Stomach (tissue), 9 donors: ENCODE measurements around the gene ARAP2. TPM values are rescaled to one million over a fixed set of nuclear protein-coding genes. Genes with fewer than 3 reads are reported as not detected.
A peak's percentile ranks its signal among the peaks of the same experiment; 100 is the strongest.

Experiments used
- DNase-seq, 2 donors: peaks; one replicate each; pipeline versions ENCODE4 v3.0.0 to v3.0.0-alpha.2; 2013 to 2019
- H3K27ac ChIP-seq, 5 donors: fragments of 200-600 bp in 4 of 5; sonication (generic) in 4 of 5; one replicate each; pipeline ENCODE4 v1.5.1; 2013 to 2019; ENCODE audit warnings: mild to moderate bottlenecking in 1 of 5, moderate library complexity in 1 of 5
- H3K27me3 ChIP-seq, 3 donors: fragments of 200-600 bp; sonication (generic); one replicate each; pipeline ENCODE4 v1.5.1; 2017 to 2019; ENCODE audit warnings: mixed run types in 1 of 3
- H3K36me3 ChIP-seq, 4 donors: fragments of 200-600 bp; sonication (generic); 1 replicate in 3 of 4; 2 replicates in 1 of 4; pipeline ENCODE4 v1.5.1; 2016 to 2019
- H3K4me1 ChIP-seq, 4 donors: fragments of 200-600 bp; sonication (generic); one replicate each; pipeline ENCODE4 v1.5.1; 2016 to 2019
- H3K4me3 ChIP-seq, 4 donors: fragments of 200-600 bp; sonication (generic) in 3 of 4; one replicate each; pipeline ENCODE4 v1.5.1; 2016 to 2019; ENCODE audit warnings: mild to moderate bottlenecking in 1 of 4
- H3K9me3 ChIP-seq, 4 donors: fragments of 200-600 bp; sonication (generic); one replicate each; pipeline ENCODE4 v1.5.1; 2016 to 2019
- CTCF ChIP-seq, 7 experiments: fragments of 450-650 bp in 4 of 7; fragments of 200-600 bp in 3 of 7; sonication (generic) in 3 of 7; IDR thresholded peaks; one replicate each; pipeline ENCODE4 v1.5.1; 2016 to 2019; ENCODE audit warnings: antibody characterized with exemption in 7 of 7, control low read depth in 2 of 7, mild to moderate bottlenecking in 1 of 7
- EP300 ChIP-seq: sonication (generic); formaldehyde crosslinking; IDR thresholded peaks from one replicate; pipeline ENCODE4 v1.6.1; 2017; ENCODE audit warnings: antibody characterized with exemption
- POLR2A ChIP-seq, 4 donors: fragments of 450-650 bp; IDR thresholded peaks; one replicate each; pipeline ENCODE4 v1.6.1; 2016; ENCODE audit warnings: antibody characterized with exemption in 4 of 4, control low read depth in 2 of 4, mild to moderate bottlenecking in 1 of 4, moderate library complexity in 1 of 4
- POLR2AphosphoS5 ChIP-seq, 3 donors: sonication (generic); formaldehyde crosslinking; IDR thresholded peaks; one replicate each; pipeline ENCODE4 v1.6.1; 2016; ENCODE audit warnings: antibody characterized with exemption in 3 of 3
- WGBS, 5 donors: extraction: QIAGEN DNeasy Blood & Tissue Kit in 3 of 5; methylation state at CpG; one replicate each; pipeline versions ENCODE4 v1.1.5 to v1.1.7; 2013 to 2018; 5-methylcytosine and 5-hydroxymethylcytosine counted together
- intact Hi-C: fragments of 100-400 bp; cut with DNase I; formaldehyde crosslinking; loops from one replicate; pipeline ENCODE4 v1.15.1; 2023; ENCODE audit warnings: low total_unique reads
- polyA plus RNA-seq, 3 donors: library from polyadenylated mRNA; stranded (reverse); fragments of 200-250 nt; gene quantifications; one replicate each; pipeline ENCODE4 v1.2.3, GENCODE V29; 2013
- total RNA-seq, 5 donors: library from RNA; depleted of rRNA; stranded (reverse); fragments of >200 nt; gene quantifications; one replicate each; pipeline versions ENCODE4 v1.1.0 to v1.2.3, GENCODE V29; 2014 to 2016
- donor health status: healthy with polysubstance abuse.
- donor health status: Bipolar disorder and iron deficiency.
- donor health status: healthy.

Gene ARAP2
- total and polyA plus RNA-seq, 8 donors = 2.2 to 69.4 (median 19.1) TPM

- Histone ChIP-seq H3K27ac (no peak overlapping the region), H3K36me3 (no peaks in the 10 kb centered on the region), H3K27me3 (no peaks in the 10 kb centered on the region), H3K4me3 (no peak overlapping the region), H3K4me1 (no peaks in the 10 kb centered on the region), H3K9me3 (no peaks in the 10 kb centered on the region)
- WGBS, 5 donors = 50 to 74% (median 56%) methylated on average over 2 of the region's 2 CpGs
- no peak for DNase-seq
- intact Hi-C loops = no loop called here
- TF ChIP-seq EP300 = no peak
- no peak for TF ChIP-seq POLR2AphosphoS5 (IDR thresholded peaks at IDR 0.05)
- no peak for TF ChIP-seq CTCF (IDR thresholded peaks at IDR 0.05)
- TF ChIP-seq POLR2A (IDR thresholded peaks at IDR 0.05) = no peak
These were observed 44.6 kb upstream of the ARAP2 start for GRCh38 chr4:36288731-36289426.

GRCh38 chr4:36286481-36286871 lies 42.2 kb upstream of the ARAP2 start:
- no peaks in the 10 kb centered on the region for H3K36me3 ChIP-seq
- no peaks in the 10 kb centered on the region for H3K27me3 ChIP-seq
- H3K4me3 ChIP-seq = no peak overlapping the region
- H3K4me1 ChIP-seq = no peaks in the 10 kb centered on the region
- no peaks in the 10 kb centered on the region for H3K9me3 ChIP-seq
- TF ChIP-seq EP300 (no peak), POLR2AphosphoS5 (IDR thresholded peaks at IDR 0.05) (no peak), CTCF (IDR thresholded peaks at IDR 0.05) (no peak), POLR2A (IDR thresholded peaks at IDR 0.05) (no peak)
- intact Hi-C loops = no loop called here
- H3K27ac ChIP-seq = peak overlapping the region in 1 of 5 donors; percentile 29
- WGBS, 5 donors = 77 to 87% (median 84%) methylated on average over 4 of the region's 4 CpGs
- DNase-seq = no peak

GRCh38 chr4:36285784-36286480 lies 41.6 kb upstream of the ARAP2 start:
- WGBS, 5 donors = 68 to 80% (median 78%) methylated on average over 6 of the region's 6 CpGs
- peak in 1 of 2 donors; percentile 51 for DNase-seq
- H3K4me3 ChIP-seq = no peak overlapping the region

More at GRCh38 chr4:36285784-36286480, 41.6 kb upstream of the ARAP2 start:
- no peaks in the 10 kb centered on the region for H3K9me3 ChIP-seq
- H3K4me1 ChIP-seq = no peaks in the 10 kb centered on the region
- intact Hi-C loops = no loop called here
- H3K36me3 ChIP-seq = no peaks in the 10 kb centered on the region
- H3K27me3 ChIP-seq = no peaks in the 10 kb centered on the region
- H3K27ac ChIP-seq = peak overlapping the region in 1 of 5 donors; percentile 29
- TF ChIP-seq POLR2AphosphoS5 (IDR thresholded peaks at IDR 0.05) (no peak), EP300 (no peak), POLR2A (IDR thresholded peaks at IDR 0.05) (no peak), CTCF (IDR thresholded peaks at IDR 0.05) (no peak)
